Measurements from ENCODE around the gene METTL21A.

GRCh38 chr2:207567671-207568070 is 57.5 kb downstream of the METTL21A start:
- TF ChIP-seq EZH2phosphoT487 (IDR thresholded peaks at IDR 0.05; ENCODE audit: insufficient read depth, low read depth) (no peak), EZH2 (IDR thresholded peaks at IDR 0.05; ENCODE audit: insufficient read depth, poor library complexity, severe bottlenecking) (no peak)
